Smooth muscle cell (in vitro differentiated cells): ENCODE results near the gene CRYBA2. TPM values are rescaled to one million over a fixed set of nuclear protein-coding genes. Genes with fewer than 3 reads are reported as not detected.

Source experiments
- DNase-seq: peaks from one replicate; lab custom pipeline; 2025; ENCODE audit not compliant: unreplicated experiment; lab: John Stamatoyannopoulos, UW
- H2AFZ ChIP-seq: fragments of 200-600 bp; sonication (generic); 2 replicates; pipeline ENCODE4 v1.6.0; 2016; ENCODE audit warnings: antibody characterized with exemption, low read depth, mild to moderate bottlenecking
- H3F3A ChIP-seq: fragments of 200-600 bp; sonication (generic); 2 replicates; pipeline ENCODE4 v1.6.0; 2017; ENCODE audit warnings: antibody characterized with exemption, low read depth
- H3K27ac ChIP-seq: fragments of 200-600 bp; sonication (generic); 2 replicates; pipeline ENCODE4 v1.5.1; 2016; ENCODE audit warnings: low read depth, mild to moderate bottlenecking
- H3K27me3 ChIP-seq: fragments of 200-600 bp; sonication (generic); 2 replicates; pipeline ENCODE4 v1.6.1; 2016; ENCODE audit warnings: low read depth, mild to moderate bottlenecking
- H3K36me3 ChIP-seq: fragments of 200-600 bp; sonication (generic); 2 replicates; pipeline ENCODE4 v1.5.1; 2016; ENCODE audit warnings: low read depth
- H3K4me1 ChIP-seq: fragments of 200-600 bp; sonication (generic); 2 replicates; pipeline ENCODE4 v1.5.1; 2016; ENCODE audit warnings: low read depth
- H3K4me2 ChIP-seq: fragments of 200-600 bp; sonication (generic); 2 replicates; pipeline ENCODE4 v1.6.0; 2016; ENCODE audit warnings: mild to moderate bottlenecking
- H3K4me3 ChIP-seq: fragments of 200-600 bp; sonication (generic); 2 replicates; pipeline ENCODE4 v1.5.1; 2016; ENCODE audit warnings: mild to moderate bottlenecking
- H3K79me2 ChIP-seq: fragments of 200-600 bp; sonication (generic); 2 replicates; pipeline ENCODE4 v1.6.0; 2016; ENCODE audit warnings: low read depth, mild to moderate bottlenecking
- H3K9ac ChIP-seq: fragments of 200-600 bp; sonication (generic); 2 replicates; pipeline ENCODE4 v1.6.0; 2016; ENCODE audit warnings: low read depth
- H3K9me3 ChIP-seq: fragments of 200-600 bp; sonication (generic); replicated peaks from 2 replicates; pipeline ENCODE4 v1.5.1; 2016; ENCODE audit warnings: low read depth
- H4K20me1 ChIP-seq: fragments of 200-600 bp; sonication (generic); 2 replicates; pipeline ENCODE4 v1.6.0; 2016; ENCODE audit warnings: low read depth
- CTCF ChIP-seq: fragments of 200-600 bp; sonication (generic); IDR thresholded peaks from 2 replicates; pipeline ENCODE4 v1.5.1; 2017; ENCODE audit warnings: borderline replicate concordance, mild to moderate bottlenecking, antibody characterized with exemption; ENCODE audit not compliant: insufficient read depth, poor library complexity, severe bottlenecking
- WGBS: methylation state at CpG from one replicate; pipeline ENCODE4 v1.1.7; 2016; ENCODE audit warnings: low lambda C conversion rate; 5-methylcytosine and 5-hydroxymethylcytosine counted together
- polyA plus RNA-seq: library from polyadenylated mRNA; unstranded; fragments of >200 nt; fragmentation: Nextera tagmentation; extraction: Ambion mirVana; gene quantifications from 2 replicates; pipeline ENCODE4 v1.2.1, GENCODE V29; 2016
- total RNA-seq: library from RNA; depleted of rRNA; stranded (reverse); fragments of >200 nt; gene quantifications from 2 replicates; pipeline ENCODE4 v1.2.3, GENCODE V29; 2014

The CRYBA2 gene
- total and polyA plus RNA-seq, 2 experiments from 2014 or later = not detected

GRCh38 chr2:219010162-219010756, 17.0 kb upstream of the CRYBA2 start:
- TF ChIP-seq CTCF = no peak
- Histone ChIP-seq H3K27me3 (peaks cover 28% of the 10 kb centered on the region), H3K27ac (no peak overlapping the region), H3F3A (no peaks in the 10 kb centered on the region), H3K4me2 (no peak overlapping the region), H3K4me3 (no peak overlapping the region), H3K9ac (no peak overlapping the region), H4K20me1 (no peaks in the 10 kb centered on the region), H3K36me3 (no peaks in the 10 kb centered on the region), H3K9me3 (no peaks in the 10 kb centered on the region), H3K79me2 (no peaks in the 10 kb centered on the region), H3K4me1 (no peaks in the 10 kb centered on the region), H2AFZ (no peak overlapping the region)
- DNase-seq = no peak
- WGBS = 34% methylated on average over 6 of the region's 6 CpGs

GRCh38 chr2:219009294-219009693, 16.1 kb upstream of the CRYBA2 start:
- Histone ChIP-seq H3K79me2 (no peaks in the 10 kb centered on the region), H3F3A (no peaks in the 10 kb centered on the region), H2AFZ (no peak overlapping the region), H3K9me3 (no peaks in the 10 kb centered on the region), H3K27me3 (peaks cover 36% of the 10 kb centered on the region), H3K4me2 (no peak overlapping the region), H3K4me1 (no peaks in the 10 kb centered on the region), H3K9ac (no peak overlapping the region), H3K36me3 (no peaks in the 10 kb centered on the region), H4K20me1 (no peaks in the 10 kb centered on the region), H3K4me3 (no peak overlapping the region), H3K27ac (no peak overlapping the region)
- WGBS = 68% methylated on average over 2 of the region's 2 CpGs
- TF ChIP-seq CTCF = no peak
- no peak for DNase-seq

DNA sequence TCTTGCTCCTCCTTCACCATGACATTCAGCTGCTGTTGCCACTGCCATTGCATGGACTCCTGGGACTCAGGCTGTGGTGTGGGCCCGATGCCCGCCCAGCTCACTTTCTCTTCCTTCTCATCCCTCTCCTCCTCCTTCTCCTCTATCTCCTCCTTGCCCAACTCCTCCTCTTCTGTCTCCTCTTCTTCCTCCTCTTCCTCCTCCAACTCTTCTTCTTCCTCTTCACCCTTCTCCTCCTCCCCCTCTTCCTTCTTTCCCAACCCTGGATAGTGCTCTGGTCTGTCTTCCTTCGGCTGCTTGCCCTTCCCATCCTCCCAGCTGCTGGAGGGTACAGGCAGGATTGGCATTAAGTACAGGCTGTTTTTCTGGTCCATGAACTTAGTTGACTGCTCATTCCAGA, 10.8 kb upstream of the CRYBA2 start:
- no peaks in the 10 kb centered on the region for H3K79me2 ChIP-seq
- no peak overlapping the region for H2AFZ ChIP-seq
- H3K9ac ChIP-seq = no peak overlapping the region
- no peak for TF ChIP-seq CTCF
- peaks cover 87% of the 10 kb centered on the region for H3K27me3 ChIP-seq
- H4K20me1 ChIP-seq = no peaks in the 10 kb centered on the region
- no peak overlapping the region for H3K4me2 ChIP-seq
- H3K36me3 ChIP-seq = no peaks in the 10 kb centered on the region
- no peak overlapping the region for H3K27ac ChIP-seq
- H3K4me1 ChIP-seq = peaks cover 14% of the 10 kb centered on the region
- no peak overlapping the region for H3K4me3 ChIP-seq
- no peaks in the 10 kb centered on the region for H3K9me3 ChIP-seq
- DNase-seq = no peak
- H3F3A ChIP-seq = no peaks in the 10 kb centered on the region
- WGBS = 97% methylated on average over 3 of the region's 3 CpGs

- no peak overlapping the region for H2AFZ ChIP-seq
- no peak overlapping the region for H3K27ac ChIP-seq
- no peaks in the 10 kb centered on the region for H3K9me3 ChIP-seq
- TF ChIP-seq CTCF = no peak
- no peak for DNase-seq
- no peak overlapping the region for H3K9ac ChIP-seq
- H3K36me3 ChIP-seq = no peaks in the 10 kb centered on the region
- H3F3A ChIP-seq = no peaks in the 10 kb centered on the region
- H3K27me3 ChIP-seq = peaks cover 81% of the 10 kb centered on the region
- H4K20me1 ChIP-seq = no peaks in the 10 kb centered on the region
- WGBS = 9% methylated on average over 16 of the region's 20 CpGs
- H3K4me2 ChIP-seq = peak overlapping the region; percentile 76
- peaks cover 19% of the 10 kb centered on the region for H3K4me1 ChIP-seq
- no peaks in the 10 kb centered on the region for H3K79me2 ChIP-seq
- no peak overlapping the region for H3K4me3 ChIP-seq
Observed at GRCh38 chr2:219003267-219003634, 10.0 kb upstream of the CRYBA2 start.
